ENCODE data around the gene ZNF384. TPM values are rescaled to one million over a fixed set of nuclear protein-coding genes. Genes with fewer than 3 reads are reported as not detected.

ZNF384 gene
- total and polyA plus RNA-seq, 10 of the 15 experiments (the other 5 are each of a cell fraction or from before 2014, with no cell fraction given), result 0.46 to 81.5 (median 30.5) TPM

DNA sequence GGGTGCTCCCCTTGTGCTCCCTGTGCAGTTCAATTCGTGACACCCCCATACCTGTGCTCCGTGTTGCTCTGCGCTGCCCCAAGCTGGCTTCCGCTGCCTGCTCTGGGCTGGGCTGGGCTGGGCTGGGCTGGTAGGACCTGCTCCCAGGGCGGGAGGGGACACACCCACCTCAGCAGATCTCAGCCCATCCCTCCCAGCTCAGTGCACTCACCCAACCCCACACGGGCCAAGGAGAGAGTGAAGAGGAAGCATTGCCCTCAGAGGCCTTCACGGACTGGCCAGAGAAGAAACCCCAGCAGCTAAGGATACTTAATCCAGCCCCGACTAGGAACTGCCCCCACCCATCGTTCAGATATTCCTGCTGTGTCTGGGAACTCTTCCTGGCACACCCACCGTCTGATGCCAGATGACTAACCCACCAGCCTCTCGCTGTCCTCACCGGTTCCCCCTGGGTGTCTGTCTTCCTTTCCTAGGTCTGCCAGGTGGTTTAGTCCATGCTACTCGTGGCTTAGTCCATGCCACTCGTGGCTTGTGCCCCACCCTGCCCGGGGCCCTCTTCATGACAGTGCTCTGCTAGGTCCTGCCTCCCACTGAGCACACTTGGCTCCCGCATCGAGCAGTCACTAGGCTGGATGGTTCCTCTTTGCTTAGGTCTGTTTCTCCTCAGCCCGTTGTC, 53.2 kb downstream of the ZNF384 start, which contains the start of gene LPAR5 (continued):
- TF ChIP-seq CBX3 (IDR thresholded peaks at IDR 0.05; ENCODE audit: borderline replicate concordance, low read depth) (no peak), IKZF2 (IDR thresholded peaks at IDR 0.05) (peak in 1 of 2 experiments; percentile 9; a peak in 1 of 4 replicates), EED (IDR thresholded peaks at IDR 0.05; ENCODE audit: low read depth) (no peak), BHLHE40 (IDR thresholded peaks at IDR 0.05; ENCODE audit: borderline replicate concordance in 1 of 2, low read depth in 2 of 2, low read length in 1 of 2) (peak in 1 of 2 experiments; percentile 12; a peak in 1 of 4 replicates), YBX1 (IDR thresholded peaks at IDR 0.05) (no peak), STAT1 (conservative IDR thresholded peaks at IDR 0.05) (no peak), YY1 (IDR thresholded peaks at IDR 0.05; ENCODE audit: low read depth, low read length) (no peak), ESRRA (IDR thresholded peaks at IDR 0.05; ENCODE audit: low read length) (no peak), HDGF (IDR thresholded peaks at IDR 0.05) (0 out of 2 replicates have a peak, but pooled peaks have one; percentile 57), SRF (IDR thresholded peaks at IDR 0.05; ENCODE audit: low read depth in 2 of 2, low read length in 2 of 2) (no peak), ATF7 (IDR thresholded peaks at IDR 0.05; ENCODE audit: low read depth) (no peak), ZNF24 (IDR thresholded peaks at IDR 0.05) (no peak), ZNF622 (IDR thresholded peaks at IDR 0.05) (no peak)
- TF ChIP-seq, protein P1, sequence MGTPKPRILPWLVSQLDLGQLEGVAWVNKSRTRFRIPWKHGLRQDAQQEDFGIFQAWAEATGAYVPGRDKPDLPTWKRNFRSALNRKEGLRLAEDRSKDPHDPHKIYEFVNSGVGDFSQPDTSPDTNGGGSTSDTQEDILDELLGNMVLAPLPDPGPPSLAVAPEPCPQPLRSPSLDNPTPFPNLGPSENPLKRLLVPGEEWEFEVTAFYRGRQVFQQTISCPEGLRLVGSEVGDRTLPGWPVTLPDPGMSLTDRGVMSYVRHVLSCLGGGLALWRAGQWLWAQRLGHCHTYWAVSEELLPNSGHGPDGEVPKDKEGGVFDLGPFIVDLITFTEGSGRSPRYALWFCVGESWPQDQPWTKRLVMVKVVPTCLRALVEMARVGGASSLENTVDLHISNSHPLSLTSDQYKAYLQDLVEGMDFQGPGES (IDR thresholded peaks at IDR 0.05), result no peak
- TF ChIP-seq, protein P2, sequence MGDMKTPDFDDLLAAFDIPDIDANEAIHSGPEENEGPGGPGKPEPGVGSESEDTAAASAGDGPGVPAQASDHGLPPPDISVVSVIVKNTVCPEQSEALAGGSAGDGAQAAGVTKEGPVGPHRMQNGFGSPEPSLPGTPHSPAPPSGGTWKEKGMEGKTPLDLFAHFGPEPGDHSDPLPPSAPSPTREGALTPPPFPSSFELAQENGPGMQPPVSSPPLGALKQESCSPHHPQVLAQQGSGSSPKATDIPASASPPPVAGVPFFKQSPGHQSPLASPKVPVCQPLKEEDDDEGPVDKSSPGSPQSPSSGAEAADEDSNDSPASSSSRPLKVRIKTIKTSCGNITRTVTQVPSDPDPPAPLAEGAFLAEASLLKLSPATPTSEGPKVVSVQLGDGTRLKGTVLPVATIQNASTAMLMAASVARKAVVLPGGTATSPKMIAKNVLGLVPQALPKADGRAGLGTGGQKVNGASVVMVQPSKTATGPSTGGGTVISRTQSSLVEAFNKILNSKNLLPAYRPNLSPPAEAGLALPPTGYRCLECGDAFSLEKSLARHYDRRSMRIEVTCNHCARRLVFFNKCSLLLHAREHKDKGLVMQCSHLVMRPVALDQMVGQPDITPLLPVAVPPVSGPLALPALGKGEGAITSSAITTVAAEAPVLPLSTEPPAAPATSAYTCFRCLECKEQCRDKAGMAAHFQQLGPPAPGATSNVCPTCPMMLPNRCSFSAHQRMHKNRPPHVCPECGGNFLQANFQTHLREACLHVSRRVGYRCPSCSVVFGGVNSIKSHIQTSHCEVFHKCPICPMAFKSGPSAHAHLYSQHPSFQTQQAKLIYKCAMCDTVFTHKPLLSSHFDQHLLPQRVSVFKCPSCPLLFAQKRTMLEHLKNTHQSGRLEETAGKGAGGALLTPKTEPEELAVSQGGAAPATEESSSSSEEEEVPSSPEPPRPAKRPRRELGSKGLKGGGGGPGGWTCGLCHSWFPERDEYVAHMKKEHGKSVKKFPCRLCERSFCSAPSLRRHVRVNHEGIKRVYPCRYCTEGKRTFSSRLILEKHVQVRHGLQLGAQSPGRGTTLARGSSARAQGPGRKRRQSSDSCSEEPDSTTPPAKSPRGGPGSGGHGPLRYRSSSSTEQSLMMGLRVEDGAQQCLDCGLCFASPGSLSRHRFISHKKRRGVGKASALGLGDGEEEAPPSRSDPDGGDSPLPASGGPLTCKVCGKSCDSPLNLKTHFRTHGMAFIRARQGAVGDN (IDR thresholded peaks at IDR 0.05), result no peak; the same call in 1 of the 2 replicates
